NCI-H748 (cell line): ENCODE results near the gene CXCL10.
"Not testable (repeated sequence)": the region's sequence is repeated elsewhere in the genome, so short reads cannot be mapped to it uniquely, and the experiment has no call there.

ENCODE experiments used
- DNase-seq: peaks from one replicate; lab custom pipeline; 2025; ENCODE audit not compliant: unreplicated experiment; lab: John Stamatoyannopoulos, UW

Gene CXCL10

DNA sequence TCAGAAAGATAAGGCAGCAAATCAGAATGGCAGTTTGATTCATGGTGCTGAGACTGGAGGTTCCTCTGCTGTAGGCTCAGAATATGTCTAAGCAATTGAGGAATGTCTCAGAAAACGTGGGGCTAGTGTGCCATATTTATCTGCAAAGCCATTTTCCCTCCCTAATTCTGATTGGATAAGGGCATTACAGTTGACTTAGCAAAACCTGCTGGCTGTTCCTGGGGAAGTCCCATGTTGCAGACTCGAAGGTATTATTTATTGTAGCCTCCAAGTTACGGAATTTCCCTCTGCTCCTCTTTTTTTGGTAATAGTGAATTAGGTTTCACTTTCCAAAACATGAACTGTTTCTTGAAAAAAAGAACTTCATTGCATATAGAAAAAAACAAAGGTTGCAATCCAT is at the start of gene CXCL10:
TSS of gene CXCL10 (minus strand) at position 109 of the 400 bp plus-strand sequence. CDS start at position 43, 66 bp downstream.
- no peak for DNase-seq

GRCh38 chr4:76072760-76073159 is 49.5 kb upstream of the CXCL10 start:
- DNase-seq = no peak

DNA sequence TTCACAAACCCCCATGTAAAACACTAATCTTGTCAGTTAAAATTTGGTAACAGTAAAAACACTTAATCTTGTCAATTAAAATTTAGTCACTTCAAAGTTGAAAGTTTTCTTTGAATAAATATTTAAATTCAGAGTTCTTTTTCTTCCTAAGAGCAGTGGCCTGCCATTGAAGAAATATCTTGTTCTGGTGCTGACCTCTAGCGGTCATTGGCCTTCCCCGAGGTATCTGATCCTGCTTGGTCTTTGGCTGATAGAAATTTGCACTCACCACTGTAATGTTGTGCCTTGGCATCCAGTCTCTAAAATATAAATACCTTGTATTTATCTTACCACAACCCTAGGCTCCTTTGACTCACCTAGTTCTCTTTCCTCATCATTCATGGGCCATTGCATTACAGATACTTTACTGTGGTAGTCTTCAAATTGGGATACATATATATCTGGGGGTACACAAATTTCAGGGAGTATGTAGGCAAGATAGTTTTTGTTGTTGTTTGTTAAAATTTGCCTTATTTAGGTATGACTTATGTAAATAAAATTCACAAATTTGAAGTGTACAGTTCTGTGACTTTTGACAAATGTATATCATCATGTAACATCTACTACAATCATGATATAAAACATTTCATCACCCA is 44.5 kb upstream of the CXCL10 start:
- DNase-seq = peak; percentile 50

DNA sequence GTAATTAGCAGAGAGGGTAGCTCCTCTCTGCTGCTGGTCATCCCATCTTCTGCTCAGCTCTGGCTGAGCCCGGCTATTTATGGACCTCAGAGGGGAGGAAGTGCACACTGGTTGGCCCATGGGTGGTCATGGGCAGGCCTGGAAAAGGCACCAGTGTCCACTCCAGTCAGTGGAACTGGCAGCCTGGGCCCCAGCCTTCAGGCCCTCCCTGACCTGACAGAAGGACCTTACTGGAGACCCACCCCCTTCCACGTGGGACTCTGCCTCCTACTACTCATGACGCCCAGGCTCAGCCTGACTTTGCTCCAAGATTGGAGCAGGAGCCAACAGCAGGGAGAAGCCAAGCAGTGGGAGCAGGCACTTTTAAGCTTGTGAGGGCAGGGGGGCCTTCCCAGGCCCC is 43.2 kb upstream of the CXCL10 start:
- no peak for DNase-seq

DNA sequence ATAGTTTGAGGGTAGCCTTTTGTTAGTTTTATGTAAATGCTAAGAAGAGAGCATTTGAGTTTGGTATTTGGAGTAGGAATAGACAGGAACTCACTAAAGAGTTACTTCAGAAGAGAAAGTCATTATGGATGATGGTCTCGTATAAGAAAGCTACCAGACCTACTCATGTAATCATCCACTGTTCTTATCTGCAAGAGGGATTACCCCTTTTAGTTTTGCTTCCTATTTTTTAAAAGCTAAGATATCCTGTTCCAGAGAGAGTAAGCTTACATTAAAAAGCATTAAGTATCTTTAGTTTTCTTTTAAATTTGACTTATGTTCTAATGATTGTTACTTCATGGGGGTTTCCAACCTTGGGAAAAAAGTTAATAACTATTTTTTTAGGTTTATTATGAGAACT is 38.7 kb upstream of the CXCL10 start:
- no peak for DNase-seq

- DNase-seq = no peak
These were observed 38.1 kb upstream of the CXCL10 start for GRCh38 chr4:76061421-76061820.

DNA sequence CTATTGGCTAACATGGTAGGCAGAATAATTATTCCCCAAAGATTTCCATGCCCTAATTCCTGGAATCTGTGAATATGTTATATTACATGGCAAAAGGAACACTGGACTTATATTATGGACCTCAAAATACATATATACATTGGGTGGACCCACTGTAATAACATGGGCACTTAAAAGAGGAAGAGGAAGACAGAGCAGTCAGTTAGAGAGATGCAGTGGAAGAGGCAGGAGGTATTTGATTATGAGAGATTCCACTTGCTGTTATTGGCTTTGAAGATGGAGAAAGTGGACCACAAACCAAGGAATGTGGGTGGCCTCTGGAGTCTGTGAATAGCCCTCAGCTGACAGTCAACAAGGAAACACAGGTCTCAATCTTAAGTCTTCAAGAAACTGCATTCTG is 37.2 kb upstream of the CXCL10 start:
- DNase-seq = no peak

- DNase-seq = no peak
These were observed 36.5 kb upstream of the CXCL10 start for GRCh38 chr4:76059750-76060149.

DNA sequence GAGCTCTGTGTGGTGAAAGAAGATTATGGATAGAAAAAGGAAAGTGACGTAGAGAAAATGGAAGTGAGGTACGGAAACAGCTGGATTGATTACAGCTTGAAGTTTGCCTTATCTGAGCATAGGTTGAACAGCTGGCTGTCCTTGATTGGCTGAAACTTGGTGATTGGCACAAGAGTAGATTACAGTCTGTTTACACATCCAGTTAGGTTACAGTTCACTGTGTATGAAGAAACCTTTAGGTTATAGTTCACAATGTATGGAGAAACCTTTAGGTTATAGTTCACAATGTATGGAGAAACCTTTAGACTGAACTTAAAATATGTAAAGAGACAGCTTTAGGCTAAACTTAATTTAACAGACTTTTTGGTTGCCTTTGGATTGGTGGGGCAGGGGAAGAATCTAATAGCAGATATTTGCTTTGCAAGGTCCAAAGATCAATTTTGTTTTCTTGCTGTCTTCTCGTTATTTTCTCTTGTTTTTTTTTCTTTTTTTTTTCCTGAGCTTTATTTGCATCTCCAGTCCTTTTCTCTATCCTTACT is 35.7 kb upstream of the CXCL10 start:
- no peak for DNase-seq

- no peak for DNase-seq
These were observed 35.0 kb upstream of the CXCL10 start for GRCh38 chr4:76058302-76058701.

- DNase-seq = no peak
These were observed 32.1 kb upstream of the CXCL10 start for GRCh38 chr4:76055421-76055820.

DNA sequence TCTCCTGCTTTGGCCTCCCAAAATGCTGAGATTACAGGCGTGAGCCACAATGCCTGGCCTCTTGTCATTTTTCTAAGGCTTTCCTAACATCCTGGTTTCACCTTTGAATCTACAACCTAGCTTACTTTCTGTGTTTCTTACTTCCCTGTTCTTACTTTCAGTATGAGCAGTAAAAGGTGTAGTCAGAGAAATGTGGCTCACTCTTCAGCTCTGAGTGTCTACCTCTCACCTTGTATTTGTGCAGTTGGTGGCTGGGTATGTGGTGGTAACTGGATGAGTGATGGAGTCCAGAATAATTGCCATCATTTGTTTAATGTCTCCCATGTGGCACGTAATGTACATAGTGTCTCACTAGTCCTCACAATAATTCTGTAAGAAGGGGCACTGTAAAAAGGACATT is 31.7 kb upstream of the CXCL10 start:
- no peak for DNase-seq

GRCh38 chr4:76053730-76054129 is 30.4 kb upstream of the CXCL10 start:
- DNase-seq = no peak

DNA sequence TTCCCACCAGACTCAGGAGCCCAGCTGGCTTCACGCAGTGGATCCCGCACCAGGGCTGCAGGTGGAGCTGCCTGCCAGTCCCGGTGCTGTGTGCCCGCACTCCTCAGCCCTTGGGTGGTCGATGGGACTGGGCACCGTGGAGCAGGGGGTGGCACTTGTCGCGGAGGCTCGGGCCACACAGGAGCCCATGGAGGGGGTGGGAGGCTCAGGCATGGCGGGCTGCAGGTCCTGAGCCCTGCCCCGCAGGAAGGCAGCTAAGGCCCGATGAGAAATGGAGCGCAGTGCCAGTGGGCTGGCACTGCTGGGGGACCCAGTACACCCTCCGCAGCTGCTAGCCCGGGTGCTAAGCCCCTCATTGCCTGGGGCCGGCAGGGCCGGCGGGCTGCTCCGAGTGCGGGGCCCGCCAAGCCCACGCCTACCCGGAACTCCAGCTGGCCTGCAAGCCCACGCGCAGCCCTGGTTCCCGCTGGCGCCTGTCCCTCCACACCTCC is 27.3 kb upstream of the CXCL10 start:
- DNase-seq = not testable (repeated sequence)

GRCh38 chr4:76049860-76050416 is 26.6 kb upstream of the CXCL10 start:
- DNase-seq = not testable (repeated sequence)

DNA sequence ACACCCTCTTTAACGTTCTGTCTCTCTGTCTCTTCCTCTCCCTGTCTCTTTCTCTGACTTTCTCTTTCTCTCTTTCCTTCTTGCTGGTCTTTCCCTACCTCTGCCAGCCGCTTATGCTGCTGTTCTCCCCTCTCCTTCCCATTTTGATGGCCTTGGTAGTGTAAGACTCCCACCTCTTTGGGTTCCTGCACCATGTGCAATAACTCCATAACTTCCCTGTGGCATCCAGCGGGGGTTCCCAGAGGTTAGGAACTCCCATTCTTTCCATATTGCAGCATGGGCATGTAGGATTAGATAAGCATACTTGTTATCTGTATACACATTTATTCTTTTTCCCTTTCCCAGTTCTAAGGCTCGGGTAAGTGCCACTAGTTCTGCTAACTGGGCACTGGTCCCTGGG is 21.4 kb upstream of the CXCL10 start:
- DNase-seq = not testable (repeated sequence)

DNA sequence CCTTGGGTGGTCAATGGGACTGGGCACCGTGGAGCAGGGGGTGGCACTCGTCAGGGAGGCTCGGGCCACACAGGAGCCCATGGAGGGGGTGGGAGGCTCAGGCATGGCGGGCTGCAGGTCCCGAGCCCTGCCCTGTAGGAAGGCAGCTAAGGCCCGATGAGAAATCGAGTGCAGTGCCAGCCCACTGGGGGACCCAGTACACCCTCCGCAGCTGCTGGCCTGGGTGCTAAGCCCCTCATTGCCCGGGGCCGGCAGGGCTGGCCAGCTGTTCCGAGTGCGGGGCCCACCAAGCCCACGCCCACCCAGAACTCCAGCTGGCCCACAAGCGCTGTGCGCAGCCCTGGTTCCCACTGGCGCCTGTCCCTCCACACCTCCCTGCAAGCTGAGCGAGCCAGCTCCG is 20.0 kb upstream of the CXCL10 start:
- not testable (repeated sequence) for DNase-seq

- peak; percentile 3 for DNase-seq
These were observed 19.1 kb upstream of the CXCL10 start for GRCh38 chr4:76042241-76042998.

DNA sequence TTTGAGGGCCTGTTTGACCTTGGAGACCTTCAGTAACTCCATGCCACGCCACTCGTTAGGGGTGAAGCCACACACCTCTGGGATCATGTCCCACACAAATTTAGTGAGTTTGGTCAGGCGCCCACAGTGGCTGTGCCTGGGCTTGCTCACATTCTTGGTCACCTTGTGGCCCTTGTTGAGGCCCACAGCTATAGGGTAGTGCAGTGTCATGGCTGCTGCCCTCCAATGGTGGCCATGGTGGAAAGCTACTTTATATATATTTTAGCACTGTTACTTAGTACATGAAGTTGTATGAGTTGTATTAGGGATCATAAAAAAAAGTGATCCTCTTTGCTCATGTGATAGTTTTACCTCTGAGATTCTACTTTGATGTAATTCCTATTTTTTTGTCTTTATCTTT is 13.6 kb upstream of the CXCL10 start:
- no peak for DNase-seq

DNA sequence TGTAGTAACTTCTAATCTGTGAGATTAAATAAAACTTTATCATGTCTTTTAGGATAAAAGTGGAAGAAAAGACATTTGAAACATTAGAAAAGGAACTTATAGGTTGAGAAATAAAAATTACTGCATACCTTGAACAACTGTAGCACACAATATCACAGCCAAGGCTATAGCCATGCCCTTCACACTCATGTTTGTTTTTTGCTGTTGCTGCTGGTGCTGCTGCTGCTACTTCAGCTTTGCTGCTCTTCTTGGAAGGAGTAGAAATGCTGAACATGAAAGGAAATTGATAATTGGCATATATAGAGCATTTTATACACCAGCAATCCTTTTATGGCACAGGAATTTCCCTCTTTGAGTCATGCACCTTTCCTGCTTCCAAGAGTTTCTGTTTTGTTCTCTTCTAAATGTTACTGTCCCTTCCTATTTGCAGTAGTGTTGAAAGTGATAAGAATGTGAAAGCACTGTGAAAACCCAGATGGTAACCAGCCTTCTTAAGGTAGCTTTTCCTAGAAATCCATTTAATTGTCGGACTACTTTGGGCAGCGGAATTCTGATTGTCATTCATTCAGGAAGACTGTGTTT is 12.6 kb upstream of the CXCL10 start, which contains the start of gene CXCL11:
TSS of gene CXCL11 (minus strand) at position 272 of the 582 bp plus-strand sequence. CDS start at position 189, 83 bp downstream.
- DNase-seq = no peak

GRCh38 chr4:76035141-76035540 is 11.8 kb upstream of the CXCL10 start:
- DNase-seq = no peak
